SK-N-SH (cell line): ENCODE data around the gene TGM6. TPM values are rescaled to one million over a fixed set of nuclear protein-coding genes. Genes with fewer than 3 reads are reported as not detected.

ENCODE experiments used
- CTCF ChIA-PET: fragments of 300-600, 350-600 bp; formaldehyde crosslinking; extraction: SDS; loops from one replicate; lab custom pipeline; 2021; lab: Yijun Ruan, JAX
- POLR2A ChIA-PET: fragments of 350-600 bp; sonication (Branson Sonifier 250); formaldehyde crosslinking; extraction: SDS; loops from one replicate; lab custom pipeline; 2020; ENCODE audit warnings: antibody characterized with exemption, inconsistent platforms; lab: Yijun Ruan, JAX
- DNase-seq: peaks from one replicate; pipeline ENCODE4 v3.0.0; 2012
- H2AFZ ChIP-seq: fragments of 200-600 bp; sonication (generic); 2 replicates; pipeline ENCODE4 v1.8.1; 2016; ENCODE audit warnings: antibody characterized with exemption, mild to moderate bottlenecking, low read depth
- H3F3A ChIP-seq: fragments of 200-600 bp; sonication (generic); replicated peaks from 2 replicates; pipeline ENCODE3; 2016; ENCODE audit warnings: antibody characterized with exemption, mild to moderate bottlenecking; ENCODE audit not compliant: insufficient read depth
- H3K27ac ChIP-seq, 2 experiments: fragments of 200-500 bp in 1 of 2; fragments of 200-600 bp in 1 of 2; sonication (Bioruptor generic) in 1 of 2; sonication (generic), shearing (Covaris generic) in 1 of 2; 2 replicates each; pipeline versions ENCODE4 v1.5.1 to v1.6.1; 2014 to 2016; ENCODE audit warnings: low read depth in 2 of 2, inconsistent platforms in 1 of 2, low read length in 1 of 2, mild to moderate bottlenecking in 1 of 2, mixed read lengths in 1 of 2
- H3K27me3 ChIP-seq: fragments of 200-600 bp; sonication (generic), shearing (Covaris generic); 2 replicates; pipeline ENCODE4 v1.6.1; 2016; ENCODE audit warnings: mixed run types; ENCODE audit not compliant: insufficient read depth
- H3K36me3 ChIP-seq, 2 experiments: fragments of 200-500 bp in 1 of 2; fragments of 200-600 bp in 1 of 2; sonication (Bioruptor generic) in 1 of 2; sonication (generic) in 1 of 2; replicated peaks in 1 of 2; 2 replicates each; pipeline versions ENCODE3 to v1.5.1; 2014 to 2016; ENCODE audit warnings: low read length in 1 of 2, mild to moderate bottlenecking in 1 of 2; ENCODE audit not compliant: insufficient read depth in 2 of 2, control insufficient read depth in 1 of 2
- H3K4me1 ChIP-seq, 2 experiments: fragments of 200-500 bp in 1 of 2; fragments of 200-600 bp in 1 of 2; sonication (Bioruptor generic) in 1 of 2; sonication (generic), shearing (Covaris generic) in 1 of 2; 2 replicates each; pipeline versions ENCODE4 v1.5.1 to v1.6.1; 2014 to 2016; ENCODE audit warnings: low read depth in 1 of 2, low read length in 1 of 2, mixed run types in 1 of 2; ENCODE audit not compliant: insufficient read depth in 2 of 2, control insufficient read depth in 1 of 2
- H3K4me2 ChIP-seq: fragments of 200-600 bp; sonication (generic), shearing (Covaris generic); 2 replicates; pipeline ENCODE4 v1.6.1; 2017; ENCODE audit warnings: mixed run types
- H3K4me3 ChIP-seq, 2 experiments: fragments of 200-500 bp in 1 of 2; fragments of 200-600 bp in 1 of 2; sonication (Bioruptor generic) in 1 of 2; sonication (generic), shearing (Covaris generic) in 1 of 2; 2 replicates each; pipeline versions ENCODE4 v1.5.1 to v1.8.1; 2014 to 2016; ENCODE audit warnings: low read depth in 2 of 2, inconsistent platforms in 1 of 2, low read length in 1 of 2, mild to moderate bottlenecking in 1 of 2, mixed read lengths in 1 of 2, moderate library complexity in 1 of 2
- H3K79me2 ChIP-seq: fragments of 200-600 bp; sonication (generic); 2 replicates; pipeline ENCODE4 v1.8.1; 2017; ENCODE audit warnings: mild to moderate bottlenecking; ENCODE audit not compliant: insufficient read depth
- H3K9ac ChIP-seq: fragments of 200-600 bp; sonication (generic); 2 replicates; pipeline ENCODE4 v1.6.1; 2017; ENCODE audit warnings: mixed run types
- H3K9me2 ChIP-seq: fragments of 200-600 bp; sonication (generic); 2 replicates; pipeline ENCODE4 v1.6.1; 2017; ENCODE audit warnings: mixed run types
- H3K9me3 ChIP-seq: fragments of 200-600 bp; sonication (generic); 2 replicates; pipeline ENCODE4 v1.6.1; 2017; ENCODE audit warnings: mixed run types, mild to moderate bottlenecking, moderate library complexity
- H4K20me1 ChIP-seq: fragments of 200-600 bp; sonication (generic); 2 replicates; pipeline ENCODE4 v1.6.1; 2017; ENCODE audit warnings: mild to moderate bottlenecking, mixed run types; ENCODE audit not compliant: insufficient read depth
- CHD2 ChIP-seq: fragments of 150-350 bp; IDR thresholded peaks from 2 replicates; pipeline ENCODE4 v1.6.1; 2018; ENCODE audit warnings: low read length; ENCODE audit not compliant: partially characterized antibody
- FOXJ3 ChIP-seq: sonication (generic); formaldehyde crosslinking; IDR thresholded peaks from 2 replicates; pipeline ENCODE4 v1.5.1; 2020; ENCODE audit warnings: mild to moderate bottlenecking, missing genetic modification reagents
- IRF3 ChIP-seq: fragments of 150-350 bp; IDR thresholded peaks from 2 replicates; pipeline ENCODE4 v1.6.1; 2016; ENCODE audit warnings: mild to moderate bottlenecking, low read depth, low read length
- JUND ChIP-seq: IDR thresholded peaks from 2 replicates; pipeline ENCODE4 v1.4.0; 2012
- MAX ChIP-seq: IDR thresholded peaks from 2 replicates; pipeline ENCODE4 v1.4.0; 2012; ENCODE audit warnings: low read depth
- MEF2A ChIP-seq: IDR thresholded peaks from 2 replicates; pipeline ENCODE4 v1.4.0; 2012; ENCODE audit warnings: low read depth, borderline replicate concordance
- MXI1 ChIP-seq: IDR thresholded peaks from 2 replicates; pipeline ENCODE4 v1.6.1; 2012; ENCODE audit warnings: mild to moderate bottlenecking, low read depth, low read length, improper control_type of control experiment
- NRF1 ChIP-seq: IDR thresholded peaks from 2 replicates; pipeline ENCODE4 v1.6.1; 2012; ENCODE audit warnings: low read depth, mild to moderate bottlenecking, low read length
- RCOR1 ChIP-seq: fragments of 150-350 bp; IDR thresholded peaks from 2 replicates; pipeline ENCODE4 v1.6.1; 2017; ENCODE audit warnings: antibody characterized with exemption, low read length
- RFX5 ChIP-seq: IDR thresholded peaks from 2 replicates; pipeline ENCODE4 v1.6.1; 2012; ENCODE audit warnings: mild to moderate bottlenecking, improper control_type of control experiment, low read length
- RXRA ChIP-seq: IDR thresholded peaks from 2 replicates; pipeline ENCODE4 v1.4.0; 2012; ENCODE audit warnings: low read depth, mild to moderate bottlenecking, borderline replicate concordance
- SIN3A ChIP-seq: IDR thresholded peaks from 2 replicates; pipeline ENCODE4 v1.6.1; 2012; ENCODE audit warnings: low read depth, mild to moderate bottlenecking, low read length, moderate library complexity, borderline replicate concordance
- USF1 ChIP-seq: IDR thresholded peaks from 2 replicates; pipeline ENCODE4 v1.4.0; 2012; ENCODE audit warnings: low read depth, borderline replicate concordance
- YY1 ChIP-seq: IDR thresholded peaks from 2 replicates; pipeline ENCODE4 v1.4.0; 2012; ENCODE audit warnings: low read depth, mild to moderate bottlenecking
- WGBS: methylation state at CpG from one replicate; pipeline ENCODE4 v1.1.6; 2017; ENCODE audit warnings: low lambda C conversion rate; 5-methylcytosine and 5-hydroxymethylcytosine counted together
- polyA plus RNA-seq, 3 experiments: library from polyadenylated mRNA; depleted of rRNA; stranded (reverse); fragments of >200 nt; gene quantifications; 2 replicates each; pipeline ENCODE4 v1.2.3, GENCODE V29; 2012
- TF ChIP-seq, protein P1 (sequence below): IDR thresholded peaks from 2 replicates; pipeline ENCODE4 v1.6.1; 2012; ENCODE audit warnings: mild to moderate bottlenecking, low read depth, low read length, moderate library complexity
- TF ChIP-seq, protein P2 (sequence below): fragments of 200-600 bp; sonication (generic); IDR thresholded peaks from 2 replicates; pipeline ENCODE4 v1.6.1; 2017; ENCODE audit warnings: antibody characterized with exemption, mild to moderate bottlenecking, moderate library complexity

The TGM6 gene
- polyA plus RNA-seq, 1 of the 3 experiments (the other 2 are of a cell fraction): not detected

DNA sequence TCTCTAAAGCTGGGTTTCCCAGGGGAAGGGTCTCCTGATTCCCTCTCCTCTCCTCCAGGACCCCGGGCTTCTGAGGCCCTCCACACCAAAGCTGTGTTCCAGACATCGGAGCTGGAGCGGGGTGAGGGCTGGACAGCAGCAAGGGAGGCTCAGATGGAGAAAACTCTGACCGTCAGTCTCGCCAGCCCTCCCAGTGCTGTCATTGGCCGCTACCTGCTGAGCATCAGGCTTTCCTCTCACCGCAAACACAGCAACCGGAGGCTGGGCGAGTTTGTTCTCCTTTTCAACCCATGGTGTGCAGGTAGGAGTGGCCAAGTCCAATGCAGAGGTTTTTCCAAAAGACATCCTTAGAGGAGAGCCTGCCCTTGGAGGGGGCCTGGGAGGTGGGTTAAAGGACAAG lies 14.4 kb downstream of the TGM6 start:
- no peaks in the 10 kb centered on the region for H4K20me1 ChIP-seq
- TF ChIP-seq, protein P1, sequence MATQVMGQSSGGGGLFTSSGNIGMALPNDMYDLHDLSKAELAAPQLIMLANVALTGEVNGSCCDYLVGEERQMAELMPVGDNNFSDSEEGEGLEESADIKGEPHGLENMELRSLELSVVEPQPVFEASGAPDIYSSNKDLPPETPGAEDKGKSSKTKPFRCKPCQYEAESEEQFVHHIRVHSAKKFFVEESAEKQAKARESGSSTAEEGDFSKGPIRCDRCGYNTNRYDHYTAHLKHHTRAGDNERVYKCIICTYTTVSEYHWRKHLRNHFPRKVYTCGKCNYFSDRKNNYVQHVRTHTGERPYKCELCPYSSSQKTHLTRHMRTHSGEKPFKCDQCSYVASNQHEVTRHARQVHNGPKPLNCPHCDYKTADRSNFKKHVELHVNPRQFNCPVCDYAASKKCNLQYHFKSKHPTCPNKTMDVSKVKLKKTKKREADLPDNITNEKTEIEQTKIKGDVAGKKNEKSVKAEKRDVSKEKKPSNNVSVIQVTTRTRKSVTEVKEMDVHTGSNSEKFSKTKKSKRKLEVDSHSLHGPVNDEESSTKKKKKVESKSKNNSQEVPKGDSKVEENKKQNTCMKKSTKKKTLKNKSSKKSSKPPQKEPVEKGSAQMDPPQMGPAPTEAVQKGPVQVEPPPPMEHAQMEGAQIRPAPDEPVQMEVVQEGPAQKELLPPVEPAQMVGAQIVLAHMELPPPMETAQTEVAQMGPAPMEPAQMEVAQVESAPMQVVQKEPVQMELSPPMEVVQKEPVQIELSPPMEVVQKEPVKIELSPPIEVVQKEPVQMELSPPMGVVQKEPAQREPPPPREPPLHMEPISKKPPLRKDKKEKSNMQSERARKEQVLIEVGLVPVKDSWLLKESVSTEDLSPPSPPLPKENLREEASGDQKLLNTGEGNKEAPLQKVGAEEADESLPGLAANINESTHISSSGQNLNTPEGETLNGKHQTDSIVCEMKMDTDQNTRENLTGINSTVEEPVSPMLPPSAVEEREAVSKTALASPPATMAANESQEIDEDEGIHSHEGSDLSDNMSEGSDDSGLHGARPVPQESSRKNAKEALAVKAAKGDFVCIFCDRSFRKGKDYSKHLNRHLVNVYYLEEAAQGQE: no peak
- TF ChIP-seq, protein P2, sequence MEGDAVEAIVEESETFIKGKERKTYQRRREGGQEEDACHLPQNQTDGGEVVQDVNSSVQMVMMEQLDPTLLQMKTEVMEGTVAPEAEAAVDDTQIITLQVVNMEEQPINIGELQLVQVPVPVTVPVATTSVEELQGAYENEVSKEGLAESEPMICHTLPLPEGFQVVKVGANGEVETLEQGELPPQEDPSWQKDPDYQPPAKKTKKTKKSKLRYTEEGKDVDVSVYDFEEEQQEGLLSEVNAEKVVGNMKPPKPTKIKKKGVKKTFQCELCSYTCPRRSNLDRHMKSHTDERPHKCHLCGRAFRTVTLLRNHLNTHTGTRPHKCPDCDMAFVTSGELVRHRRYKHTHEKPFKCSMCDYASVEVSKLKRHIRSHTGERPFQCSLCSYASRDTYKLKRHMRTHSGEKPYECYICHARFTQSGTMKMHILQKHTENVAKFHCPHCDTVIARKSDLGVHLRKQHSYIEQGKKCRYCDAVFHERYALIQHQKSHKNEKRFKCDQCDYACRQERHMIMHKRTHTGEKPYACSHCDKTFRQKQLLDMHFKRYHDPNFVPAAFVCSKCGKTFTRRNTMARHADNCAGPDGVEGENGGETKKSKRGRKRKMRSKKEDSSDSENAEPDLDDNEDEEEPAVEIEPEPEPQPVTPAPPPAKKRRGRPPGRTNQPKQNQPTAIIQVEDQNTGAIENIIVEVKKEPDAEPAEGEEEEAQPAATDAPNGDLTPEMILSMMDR: no peak
- TF ChIP-seq FOXJ3 (CRISPR knock-in tag) (no peak), RCOR1 (no peak), RXRA (no peak), MEF2A (no peak), SIN3A (no peak), NRF1 (no peak), CHD2 (no peak), JUND (no peak)
- no peaks in the 10 kb centered on the region for H3K4me1 ChIP-seq
- H3K9me2 ChIP-seq: no peaks in the 10 kb centered on the region
- WGBS: 56% methylated on average over 8 of the region's 9 CpGs
- H3K79me2 ChIP-seq: no peaks in the 10 kb centered on the region
- no peaks in the 10 kb centered on the region for H3K9me3 ChIP-seq
- no peaks in the 10 kb centered on the region for H3F3A ChIP-seq
- CTCF ChIA-PET: interaction anchor here (1.2 to 1.3 kb wide), 3 partner anchors 11 to 359 kb away, joined by 3 read pairs; no protein-coding TSS in a partner anchor
- H2AFZ ChIP-seq: no peak overlapping the region
- no peak overlapping the region for H3K4me2 ChIP-seq
- no peaks in the 10 kb centered on the region for H3K27me3 ChIP-seq
- POLR2A ChIA-PET: no interaction called here
- H3K4me3 ChIP-seq: no peak overlapping the region
- H3K9ac ChIP-seq: no peak overlapping the region
- H3K36me3 ChIP-seq: no peaks in the 10 kb centered on the region
- H3K27ac ChIP-seq: no peak overlapping the region
- no peak for DNase-seq

DNA sequence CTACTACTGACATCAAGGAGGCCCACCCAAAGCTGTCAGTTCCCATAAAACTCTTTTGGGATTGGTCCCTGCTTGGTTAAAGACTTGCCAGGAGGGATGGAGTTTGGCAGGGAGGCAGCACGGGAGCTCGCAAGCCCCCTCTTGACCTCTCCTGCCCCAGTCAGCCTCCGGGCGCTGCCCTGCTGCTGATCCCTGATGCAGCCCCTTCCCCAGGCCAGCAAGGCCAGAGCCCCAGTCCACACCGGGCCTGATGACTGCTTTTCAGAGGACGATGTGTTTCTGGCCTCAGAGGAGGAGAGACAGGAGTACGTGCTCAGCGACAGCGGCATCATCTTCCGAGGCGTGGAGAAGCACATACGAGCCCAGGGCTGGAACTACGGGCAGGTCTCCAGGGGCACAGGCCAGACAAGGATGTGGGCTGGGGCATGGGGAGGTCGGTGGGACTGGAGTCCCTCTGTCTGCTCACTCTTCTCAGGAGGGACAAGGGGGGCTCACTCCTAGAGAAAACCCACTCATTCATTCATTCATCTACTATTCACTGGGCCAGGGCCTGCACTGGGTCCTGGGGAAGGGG lies 15.6 kb downstream of the TGM6 start:
- Histone ChIP-seq H3K4me3 (no peak overlapping the region), H3K79me2 (no peaks in the 10 kb centered on the region), H3K4me2 (no peak overlapping the region), H3K9ac (no peak overlapping the region), H3K27me3 (no peaks in the 10 kb centered on the region), H2AFZ (no peak overlapping the region), H3K9me2 (no peaks in the 10 kb centered on the region), H3K27ac (no peak overlapping the region), H3F3A (no peaks in the 10 kb centered on the region), H3K36me3 (no peaks in the 10 kb centered on the region), H4K20me1 (no peaks in the 10 kb centered on the region), H3K9me3 (no peaks in the 10 kb centered on the region), H3K4me1 (no peaks in the 10 kb centered on the region)
- TF ChIP-seq USF1: no peak
- no peak for TF ChIP-seq IRF3
- no peak for TF ChIP-seq RCOR1
- no peak for TF ChIP-seq RFX5
- TF ChIP-seq, protein P2: no peak
- no peak for TF ChIP-seq MAX
- TF ChIP-seq MEF2A: no peak
- no peak for TF ChIP-seq YY1
- TF ChIP-seq MXI1: no peak
- WGBS: 56% methylated on average over 3 of the region's 14 CpGs
- DNase-seq: no peak
- POLR2A ChIA-PET: no interaction called here
- CTCF ChIA-PET: interaction anchor here (1.4 kb wide), 1 partner anchor 28 kb away, joined by 3 read pairs; no protein-coding TSS in a partner anchor
